GM19328 (cell line): ENCODE measurements around the gene NOX4.
"Not testable (repeated sequence)": the region's sequence is repeated elsewhere in the genome, so short reads cannot be mapped to it uniquely, and the experiment has no call there.

Experiments used
- ATAC-seq: cut with Tn5 transposase; IDR thresholded peaks from one replicate; pipeline ENCODE4 v1.9.1; 2021; ENCODE audit warnings: mild to moderate bottlenecking, moderate library complexity; ENCODE audit not compliant: unreplicated experiment

The NOX4 gene

GRCh38 chr11:89310607-89311006 lies 180.6 kb downstream of the NOX4 start:
- ATAC-seq: not testable (repeated sequence)

DNA sequence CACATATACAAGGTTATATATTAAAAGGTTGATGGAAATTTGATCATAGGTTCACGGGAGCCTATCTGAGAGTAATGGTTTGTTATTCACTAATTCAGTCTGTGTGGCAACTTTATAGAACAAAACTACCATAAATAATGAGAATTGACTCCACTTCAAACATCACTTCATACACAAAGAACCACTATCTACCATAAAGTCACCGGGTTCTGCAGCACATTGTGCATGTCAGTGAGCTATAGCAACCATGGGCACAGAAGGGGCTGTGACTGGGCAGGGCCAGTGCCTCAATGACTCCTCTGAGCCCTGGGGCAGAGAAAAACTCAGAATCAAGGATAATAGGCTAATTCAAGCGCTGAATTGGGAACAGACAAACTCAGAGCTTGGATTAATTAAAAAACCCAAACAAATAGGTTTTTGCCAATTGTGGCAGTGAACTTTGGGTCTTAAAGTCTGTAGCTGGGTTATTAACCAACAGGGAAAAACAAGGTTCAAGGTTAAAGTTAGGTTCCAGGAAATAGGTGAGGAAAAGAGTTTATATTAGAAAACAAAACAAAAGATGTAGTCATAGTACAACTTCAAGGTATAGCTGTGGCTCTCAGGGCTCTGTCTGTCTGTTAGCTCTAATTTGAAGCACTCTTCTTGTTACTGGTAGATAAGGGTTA lies 181.7 kb downstream of the NOX4 start:
- ATAC-seq: not testable (repeated sequence)

GRCh38 chr11:89308272-89308671 lies 182.9 kb downstream of the NOX4 start:
- ATAC-seq: not testable (repeated sequence)

- ATAC-seq: not testable (repeated sequence)
These were observed 188.1 kb downstream of the NOX4 start for GRCh38 chr11:89303029-89303428.

DNA sequence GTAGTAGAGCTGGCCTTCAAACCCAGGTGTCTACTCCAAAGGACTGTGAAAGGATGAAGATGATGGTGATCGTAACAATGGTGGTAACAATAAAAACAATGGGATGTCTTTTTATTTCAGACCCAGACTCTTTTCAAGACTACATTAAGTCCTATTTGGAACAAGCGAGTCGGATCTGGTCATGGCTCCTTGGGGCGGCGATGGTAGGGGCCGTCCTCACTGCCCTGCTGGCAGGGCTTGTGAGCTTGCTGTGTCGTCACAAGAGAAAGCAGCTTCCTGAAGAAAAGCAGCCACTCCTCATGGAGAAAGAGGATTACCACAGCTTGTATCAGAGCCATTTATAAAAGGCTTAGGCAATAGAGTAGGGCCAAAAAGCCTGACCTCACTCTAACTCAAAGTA lies 196.2 kb downstream of the NOX4 start:
- not testable (repeated sequence) for ATAC-seq

- ATAC-seq: no peak
These were observed 197.1 kb downstream of the NOX4 start for GRCh38 chr11:89293965-89294679.

DNA sequence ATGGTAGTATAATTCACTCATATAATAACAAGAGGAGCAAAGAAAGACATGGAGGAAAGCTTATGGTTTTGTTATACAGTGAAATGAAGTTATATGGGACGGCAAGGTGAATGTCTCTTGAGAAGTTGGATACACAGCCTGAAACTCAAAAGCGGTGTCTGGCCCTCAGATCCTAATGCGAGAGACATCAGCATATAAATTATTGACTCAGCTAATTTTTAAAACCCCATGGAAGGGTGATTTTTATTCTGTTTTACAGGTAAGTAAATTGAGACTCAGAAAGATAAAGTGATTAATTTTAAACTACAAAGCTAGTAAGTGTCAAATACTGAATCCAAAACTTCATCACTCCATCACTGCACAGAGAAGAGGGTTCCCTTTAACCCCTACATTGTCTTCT lies 203.2 kb downstream of the NOX4 start:
- not testable (repeated sequence) for ATAC-seq

GRCh38 chr11:89286601-89287000 lies 204.6 kb downstream of the NOX4 start:
- ATAC-seq: not testable (repeated sequence)

GRCh38 chr11:89281032-89281677 lies 210.0 kb downstream of the NOX4 start:
- not testable (repeated sequence) for ATAC-seq

DNA sequence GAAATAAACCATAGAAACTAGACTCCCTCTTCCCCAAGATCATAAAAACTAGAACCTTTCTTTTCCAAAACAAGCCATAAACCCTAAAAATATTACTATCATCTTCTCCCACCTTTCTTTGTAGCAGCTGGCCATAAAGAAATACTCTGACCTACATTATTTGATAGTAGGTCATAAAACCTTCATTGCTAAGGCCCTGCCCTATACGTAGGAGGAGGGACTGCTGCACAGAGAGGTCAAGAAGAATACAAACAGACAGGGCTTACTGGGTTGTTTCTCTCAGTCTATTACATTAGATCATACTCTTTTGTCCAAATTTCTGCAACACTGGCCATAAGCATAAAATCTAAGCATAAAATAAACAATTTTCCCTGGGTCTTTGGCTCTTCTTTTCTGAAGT lies 212.0 kb downstream of the NOX4 start:
- no peak for ATAC-seq

DNA sequence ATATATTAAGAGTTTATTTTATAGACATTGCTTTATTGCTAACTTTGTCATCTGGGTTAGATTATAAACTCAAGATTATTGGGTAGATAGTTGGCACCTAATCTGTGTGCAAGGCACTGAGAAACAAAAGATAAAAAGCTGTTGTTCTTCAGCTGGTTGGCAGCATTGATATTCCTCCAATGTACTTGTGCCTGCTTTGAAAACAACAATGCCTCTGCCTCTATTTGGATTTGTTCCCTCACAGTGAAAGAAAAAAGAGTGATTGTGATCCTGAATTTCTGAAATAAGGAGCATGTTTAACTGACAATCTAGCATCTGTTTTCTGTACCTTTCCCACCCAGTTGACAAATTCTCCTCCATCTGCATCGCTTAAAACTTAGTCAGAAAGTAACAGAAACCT lies 215.2 kb downstream of the NOX4 start:
- no peak for ATAC-seq
